DND-41 (cell line): ENCODE results near the gene TRAK1.

Experiments
- EZH2 ChIP-seq: IDR thresholded peaks from 3 replicates; pipeline ENCODE4 v1.6.1; 2012; ENCODE audit warnings: borderline replicate concordance, low read depth, mild to moderate bottlenecking, moderate library complexity, low read length, inconsistent platforms; ENCODE audit not compliant: severe bottlenecking
- TF ChIP-seq, protein P1 (sequence below): IDR thresholded peaks from 2 replicates; pipeline ENCODE4 v1.5.1; 2012; ENCODE audit warnings: borderline replicate concordance, low read length, moderate library complexity, mild to moderate bottlenecking; ENCODE audit not compliant: poor library complexity, severe bottlenecking; ENCODE audit errors: extremely low read depth

- TF ChIP-seq, protein P1, sequence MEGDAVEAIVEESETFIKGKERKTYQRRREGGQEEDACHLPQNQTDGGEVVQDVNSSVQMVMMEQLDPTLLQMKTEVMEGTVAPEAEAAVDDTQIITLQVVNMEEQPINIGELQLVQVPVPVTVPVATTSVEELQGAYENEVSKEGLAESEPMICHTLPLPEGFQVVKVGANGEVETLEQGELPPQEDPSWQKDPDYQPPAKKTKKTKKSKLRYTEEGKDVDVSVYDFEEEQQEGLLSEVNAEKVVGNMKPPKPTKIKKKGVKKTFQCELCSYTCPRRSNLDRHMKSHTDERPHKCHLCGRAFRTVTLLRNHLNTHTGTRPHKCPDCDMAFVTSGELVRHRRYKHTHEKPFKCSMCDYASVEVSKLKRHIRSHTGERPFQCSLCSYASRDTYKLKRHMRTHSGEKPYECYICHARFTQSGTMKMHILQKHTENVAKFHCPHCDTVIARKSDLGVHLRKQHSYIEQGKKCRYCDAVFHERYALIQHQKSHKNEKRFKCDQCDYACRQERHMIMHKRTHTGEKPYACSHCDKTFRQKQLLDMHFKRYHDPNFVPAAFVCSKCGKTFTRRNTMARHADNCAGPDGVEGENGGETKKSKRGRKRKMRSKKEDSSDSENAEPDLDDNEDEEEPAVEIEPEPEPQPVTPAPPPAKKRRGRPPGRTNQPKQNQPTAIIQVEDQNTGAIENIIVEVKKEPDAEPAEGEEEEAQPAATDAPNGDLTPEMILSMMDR = no peak
- TF ChIP-seq EZH2 = no peak
Observed at GRCh38 chr3:42235532-42235931, 144.4 kb downstream of the TRAK1 start.
